Panc1 (cell line): ENCODE data around the gene PCDHGA5. TPM values are rescaled to one million over a fixed set of nuclear protein-coding genes. Genes with fewer than 3 reads are reported as not detected.

Experiments used
- ATAC-seq: fragments of 200-7000 bp; cut with Tn5 transposase; 2 replicates; pipeline ENCODE4 v1.9.1; 2020; ENCODE audit warnings: mild to moderate bottlenecking, moderate library complexity
- BruUV-seq: library from RNA; stranded (reverse); fragments of 400-500 nt; replicated peaks from 2 replicates; lab custom pipeline; 2021; lab: Mats Ljungman, UMichigan
- CTCF ChIA-PET: fragments of 300-600 bp; sonication (Branson Sonifier 250); formaldehyde crosslinking; loops from one replicate; lab custom pipeline; 2022; ENCODE audit warnings: antibody characterized with exemption; lab: Charles Lee
- POLR2A ChIA-PET: fragments of 300-600 bp; sonication (Branson Sonifier 250); formaldehyde crosslinking; loops from one replicate; lab custom pipeline; 2022; ENCODE audit warnings: antibody characterized with exemption; lab: Charles Lee
- DNase-seq: peaks from one replicate; pipeline ENCODE4 v3.0.0-alpha.2; 2010; ENCODE audit warnings: low read depth, low spot score
- H3K27ac ChIP-seq: 2 replicates; pipeline ENCODE4 v1.5.1; 2011; ENCODE audit warnings: mild to moderate bottlenecking, low read length, inconsistent platforms
- H3K27me3 ChIP-seq: fragments of 200-500 bp; sonication (Bioruptor generic); 2 replicates; pipeline ENCODE4 v1.6.0; 2014; ENCODE audit warnings: low read length, inconsistent platforms; ENCODE audit not compliant: control insufficient read depth, insufficient read depth
- H3K36me3 ChIP-seq: fragments of 200-500 bp; sonication (Bioruptor generic); 2 replicates; pipeline ENCODE4 v1.5.1; 2014; ENCODE audit warnings: inconsistent platforms, mild to moderate bottlenecking, low read length, moderate library complexity; ENCODE audit not compliant: control insufficient read depth, insufficient read depth
- H3K4me1 ChIP-seq: 2 replicates; pipeline ENCODE4 v1.5.1; 2011; ENCODE audit warnings: inconsistent platforms, mild to moderate bottlenecking, low read length, moderate library complexity; ENCODE audit not compliant: control insufficient read depth, insufficient read depth
- H3K4me3 ChIP-seq, 2 experiments: 2 replicates each; pipeline ENCODE4 v1.5.1; 2011 to 2012; ENCODE audit warnings: low read depth in 2 of 2, low read length in 2 of 2, mild to moderate bottlenecking in 2 of 2, inconsistent platforms in 1 of 2, moderate library complexity in 1 of 2
- H3K9me3 ChIP-seq: fragments of 200-500 bp; sonication (Bioruptor generic); 2 replicates; pipeline ENCODE4 v1.5.1; 2014; ENCODE audit warnings: low read depth, mild to moderate bottlenecking, inconsistent platforms, low read length, moderate library complexity; ENCODE audit not compliant: control insufficient read depth, insufficient read depth
- POLR2AphosphoS5 ChIP-seq: IDR thresholded peaks from 2 replicates; pipeline ENCODE4 v1.6.1; 2012; ENCODE audit warnings: mild to moderate bottlenecking, low read depth, low read length, moderate library complexity
- SIN3A ChIP-seq: IDR thresholded peaks from 2 replicates; pipeline ENCODE4 v1.6.1; 2012; ENCODE audit warnings: low read depth, mild to moderate bottlenecking, low read length, moderate library complexity, borderline replicate concordance; ENCODE audit not compliant: insufficient read depth
- TCF7L2 ChIP-seq: IDR thresholded peaks from 2 replicates; pipeline ENCODE4 v1.6.1; 2011; ENCODE audit warnings: mild to moderate bottlenecking, low read depth, low read length, inconsistent platforms
- in situ Hi-C: cut with HindIII; loops from 2 replicates; pipeline ENCODE4 v1.10.0; 2016; ENCODE audit warnings: low sequenced_read_pairs, low pct_unique_long_range_greater_than_20kb
- intact Hi-C: fragments of 100-400 bp; cut with micrococcal nuclease; formaldehyde crosslinking; loops from one replicate; pipeline ENCODE4 v1.10.0; 2022; ENCODE audit not compliant: unreplicated experiment
- total RNA-seq: library from RNA; stranded (reverse); gene quantifications from one replicate; pipeline ENCODE4 v1.2.1, GENCODE V29; 2021; ENCODE audit not compliant: unreplicated experiment
- TF ChIP-seq, protein P1 (sequence below), 2 experiments: IDR thresholded peaks; 2 replicates each; pipeline ENCODE4 v1.6.1; 2011 to 2012; ENCODE audit warnings: low read depth in 2 of 2, control low read depth in 1 of 2, low read length in 1 of 2, mild to moderate bottlenecking in 1 of 2, moderate library complexity in 1 of 2; ENCODE audit not compliant: insufficient read depth in 1 of 2
- TF ChIP-seq, protein P2 (sequence below): fragments of 450-650 bp; IDR thresholded peaks from 2 replicates; pipeline ENCODE4 v1.5.1; 2017; ENCODE audit warnings: mild to moderate bottlenecking

The PCDHGA5 gene
- total RNA-seq, 1 experiment from 2014 or later = 0.67 TPM

DNA sequence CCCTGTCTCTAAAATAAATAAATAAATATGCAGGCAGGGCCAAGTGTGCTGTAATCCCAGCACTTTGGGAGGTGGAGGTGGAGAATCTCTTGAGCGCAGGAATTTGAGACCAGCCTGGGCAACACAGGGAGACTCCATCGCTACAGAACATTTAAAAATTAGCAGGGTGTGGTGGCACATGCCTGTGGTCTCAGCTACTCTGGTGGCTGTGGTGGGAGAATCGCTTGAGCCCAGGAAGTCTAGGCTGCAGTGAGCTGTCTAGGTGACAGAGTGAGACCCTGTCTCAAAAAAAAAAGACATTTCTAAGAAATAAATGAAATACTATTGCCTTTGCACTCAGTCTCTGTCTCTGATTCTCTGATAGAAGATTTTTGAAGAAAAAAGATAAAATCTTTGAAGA, 47.6 kb downstream of the PCDHGA5 start:
- Histone ChIP-seq H3K4me3 (no peak overlapping the region), H3K4me1 (no peaks in the 10 kb centered on the region), H3K27ac (no peak overlapping the region), H3K27me3 (no peaks in the 10 kb centered on the region), H3K36me3 (no peaks in the 10 kb centered on the region), H3K9me3 (no peaks in the 10 kb centered on the region)
- in situ Hi-C loops (no loop called here), intact Hi-C loops (loop anchor here (5.0 to 10.0 kb wide), 2 partner anchors 47 to 189 kb away; partner anchors contain the start of genes PCDHB14 and PCDHGA5)
- TF ChIP-seq, protein P1, sequence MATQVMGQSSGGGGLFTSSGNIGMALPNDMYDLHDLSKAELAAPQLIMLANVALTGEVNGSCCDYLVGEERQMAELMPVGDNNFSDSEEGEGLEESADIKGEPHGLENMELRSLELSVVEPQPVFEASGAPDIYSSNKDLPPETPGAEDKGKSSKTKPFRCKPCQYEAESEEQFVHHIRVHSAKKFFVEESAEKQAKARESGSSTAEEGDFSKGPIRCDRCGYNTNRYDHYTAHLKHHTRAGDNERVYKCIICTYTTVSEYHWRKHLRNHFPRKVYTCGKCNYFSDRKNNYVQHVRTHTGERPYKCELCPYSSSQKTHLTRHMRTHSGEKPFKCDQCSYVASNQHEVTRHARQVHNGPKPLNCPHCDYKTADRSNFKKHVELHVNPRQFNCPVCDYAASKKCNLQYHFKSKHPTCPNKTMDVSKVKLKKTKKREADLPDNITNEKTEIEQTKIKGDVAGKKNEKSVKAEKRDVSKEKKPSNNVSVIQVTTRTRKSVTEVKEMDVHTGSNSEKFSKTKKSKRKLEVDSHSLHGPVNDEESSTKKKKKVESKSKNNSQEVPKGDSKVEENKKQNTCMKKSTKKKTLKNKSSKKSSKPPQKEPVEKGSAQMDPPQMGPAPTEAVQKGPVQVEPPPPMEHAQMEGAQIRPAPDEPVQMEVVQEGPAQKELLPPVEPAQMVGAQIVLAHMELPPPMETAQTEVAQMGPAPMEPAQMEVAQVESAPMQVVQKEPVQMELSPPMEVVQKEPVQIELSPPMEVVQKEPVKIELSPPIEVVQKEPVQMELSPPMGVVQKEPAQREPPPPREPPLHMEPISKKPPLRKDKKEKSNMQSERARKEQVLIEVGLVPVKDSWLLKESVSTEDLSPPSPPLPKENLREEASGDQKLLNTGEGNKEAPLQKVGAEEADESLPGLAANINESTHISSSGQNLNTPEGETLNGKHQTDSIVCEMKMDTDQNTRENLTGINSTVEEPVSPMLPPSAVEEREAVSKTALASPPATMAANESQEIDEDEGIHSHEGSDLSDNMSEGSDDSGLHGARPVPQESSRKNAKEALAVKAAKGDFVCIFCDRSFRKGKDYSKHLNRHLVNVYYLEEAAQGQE (IDR thresholded peaks at IDR 0.05; ENCODE audit: insufficient read depth in 1 of 2, low read depth in 2 of 2, low read length in 1 of 2) = no peak
- no peak for TF ChIP-seq TCF7L2
- no peak for TF ChIP-seq SIN3A
- no peak for TF ChIP-seq POLR2AphosphoS5
- TF ChIP-seq, protein P2, sequence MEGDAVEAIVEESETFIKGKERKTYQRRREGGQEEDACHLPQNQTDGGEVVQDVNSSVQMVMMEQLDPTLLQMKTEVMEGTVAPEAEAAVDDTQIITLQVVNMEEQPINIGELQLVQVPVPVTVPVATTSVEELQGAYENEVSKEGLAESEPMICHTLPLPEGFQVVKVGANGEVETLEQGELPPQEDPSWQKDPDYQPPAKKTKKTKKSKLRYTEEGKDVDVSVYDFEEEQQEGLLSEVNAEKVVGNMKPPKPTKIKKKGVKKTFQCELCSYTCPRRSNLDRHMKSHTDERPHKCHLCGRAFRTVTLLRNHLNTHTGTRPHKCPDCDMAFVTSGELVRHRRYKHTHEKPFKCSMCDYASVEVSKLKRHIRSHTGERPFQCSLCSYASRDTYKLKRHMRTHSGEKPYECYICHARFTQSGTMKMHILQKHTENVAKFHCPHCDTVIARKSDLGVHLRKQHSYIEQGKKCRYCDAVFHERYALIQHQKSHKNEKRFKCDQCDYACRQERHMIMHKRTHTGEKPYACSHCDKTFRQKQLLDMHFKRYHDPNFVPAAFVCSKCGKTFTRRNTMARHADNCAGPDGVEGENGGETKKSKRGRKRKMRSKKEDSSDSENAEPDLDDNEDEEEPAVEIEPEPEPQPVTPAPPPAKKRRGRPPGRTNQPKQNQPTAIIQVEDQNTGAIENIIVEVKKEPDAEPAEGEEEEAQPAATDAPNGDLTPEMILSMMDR = no peak
- no TSS peak for BruUV-seq
- CTCF ChIA-PET = no interaction called here
- POLR2A ChIA-PET = no interaction called here
- ATAC-seq = no peak
- DNase-seq = no peak

DNA sequence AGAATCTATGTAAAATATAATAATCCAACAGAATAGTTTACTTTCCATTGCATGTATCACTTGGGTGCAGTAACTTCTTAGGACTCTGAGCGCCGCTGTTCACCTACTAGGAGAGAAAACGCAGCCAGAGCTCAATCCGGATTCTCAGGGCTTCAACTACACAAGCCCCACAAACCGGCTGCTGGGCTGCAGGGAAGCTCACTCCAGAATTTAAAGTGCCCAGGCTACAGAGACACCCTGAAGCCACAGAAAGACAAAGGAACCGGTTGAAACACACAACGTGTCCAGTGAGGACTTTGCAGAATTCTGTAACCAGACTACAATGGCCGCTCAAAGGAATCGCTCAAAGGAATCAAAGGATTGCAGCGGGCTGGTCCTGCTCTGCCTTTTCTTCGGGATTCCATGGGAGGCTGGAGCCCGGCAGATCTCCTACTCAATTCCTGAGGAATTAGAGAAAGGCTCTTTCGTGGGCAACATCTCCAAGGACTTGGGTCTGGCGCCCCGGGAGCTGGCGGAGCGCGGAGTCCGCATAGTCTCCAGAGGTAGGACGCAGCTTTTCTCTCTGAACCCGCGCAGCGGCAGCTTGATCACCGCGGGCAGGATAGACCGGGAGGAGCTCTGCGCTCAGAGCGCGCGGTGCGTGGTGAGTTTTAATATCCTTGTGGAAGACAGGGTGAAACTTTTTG, 49.0 kb downstream of the PCDHGA5 start, which contains the start of gene PCDHGA10:
Gene PCDHGA10, plus strand, starts transcription at position 134 of the 686 bp plus-strand sequence. Its CDS starts 189 bp downstream, at position 323.
- H3K9me3 ChIP-seq = no peaks in the 10 kb centered on the region
- peak; percentile 72 for ATAC-seq
- no TSS peak for BruUV-seq
- ChIA-PET POLR2A (no interaction called here), CTCF (interaction anchor here (0.5 to 2.2 kb wide), 17 partner anchors 17 to 244 kb away, joined by 3 to 11 read pairs (median 4); partner anchors contain the start of genes PCDHB11, PCDHB14, PCDHGA1 and PCDHGA12)
- H3K27ac ChIP-seq = no peak within 1 kb of the TSS
- H3K4me3 ChIP-seq = peak within 1 kb of the TSS in 1 of 2 experiments; percentile 7; a peak in 1 of 4 replicates
- intact Hi-C loops = loop anchor here (2.0 to 10.0 kb wide), 3 partner anchors 48 to 191 kb away; partner anchors contain the start of genes PCDHB14 and PCDHGA5
- no peaks in the 10 kb centered on the region for H3K27me3 ChIP-seq
- in situ Hi-C loops = no loop called here
- no peaks in the 10 kb centered on the region for H3K36me3 ChIP-seq
- no peaks in the 10 kb centered on the region for H3K4me1 ChIP-seq
- no peak for DNase-seq
- TF ChIP-seq, protein P2 = peak; percentile 87
- no peak for TF ChIP-seq SIN3A
- TF ChIP-seq TCF7L2 = no peak
- TF ChIP-seq, protein P1 (IDR thresholded peaks at IDR 0.05; ENCODE audit: insufficient read depth in 1 of 2, low read depth in 2 of 2, low read length in 1 of 2) = no peak
- TF ChIP-seq POLR2AphosphoS5 = no peak
